Panc1 (cell line): ENCODE results near the gene HEPHL1. TPM values are rescaled to one million over a fixed set of nuclear protein-coding genes. Genes with fewer than 3 reads are reported as not detected.

Source experiments
- ATAC-seq: fragments of 200-7000 bp; cut with Tn5 transposase; 2 replicates; pipeline ENCODE4 v1.9.1; 2020; ENCODE audit warnings: mild to moderate bottlenecking, moderate library complexity
- BruUV-seq: library from RNA; stranded (reverse); fragments of 400-500 nt; replicated peaks from 2 replicates; lab custom pipeline; 2021; lab: Mats Ljungman, UMichigan
- CTCF ChIA-PET: fragments of 300-600 bp; sonication (Branson Sonifier 250); formaldehyde crosslinking; loops from one replicate; lab custom pipeline; 2022; ENCODE audit warnings: antibody characterized with exemption; lab: Charles Lee
- POLR2A ChIA-PET: fragments of 300-600 bp; sonication (Branson Sonifier 250); formaldehyde crosslinking; loops from one replicate; lab custom pipeline; 2022; ENCODE audit warnings: antibody characterized with exemption; lab: Charles Lee
- DNase-seq: peaks from one replicate; pipeline ENCODE4 v3.0.0-alpha.2; 2010; ENCODE audit warnings: low read depth, low spot score
- H3K27ac ChIP-seq: 2 replicates; pipeline ENCODE4 v1.5.1; 2011; ENCODE audit warnings: mild to moderate bottlenecking, low read length, inconsistent platforms
- H3K27me3 ChIP-seq: fragments of 200-500 bp; sonication (Bioruptor generic); 2 replicates; pipeline ENCODE4 v1.6.0; 2014; ENCODE audit warnings: low read length, inconsistent platforms; ENCODE audit not compliant: control insufficient read depth, insufficient read depth
- H3K36me3 ChIP-seq: fragments of 200-500 bp; sonication (Bioruptor generic); 2 replicates; pipeline ENCODE4 v1.5.1; 2014; ENCODE audit warnings: inconsistent platforms, mild to moderate bottlenecking, low read length, moderate library complexity; ENCODE audit not compliant: control insufficient read depth, insufficient read depth
- H3K4me1 ChIP-seq: 2 replicates; pipeline ENCODE4 v1.5.1; 2011; ENCODE audit warnings: inconsistent platforms, mild to moderate bottlenecking, low read length, moderate library complexity; ENCODE audit not compliant: control insufficient read depth, insufficient read depth
- H3K4me3 ChIP-seq, 2 experiments: 2 replicates each; pipeline ENCODE4 v1.5.1; 2011 to 2012; ENCODE audit warnings: low read depth in 2 of 2, low read length in 2 of 2, mild to moderate bottlenecking in 2 of 2, inconsistent platforms in 1 of 2, moderate library complexity in 1 of 2
- H3K9me3 ChIP-seq: fragments of 200-500 bp; sonication (Bioruptor generic); 2 replicates; pipeline ENCODE4 v1.5.1; 2014; ENCODE audit warnings: low read depth, mild to moderate bottlenecking, inconsistent platforms, low read length, moderate library complexity; ENCODE audit not compliant: control insufficient read depth, insufficient read depth
- POLR2AphosphoS5 ChIP-seq: IDR thresholded peaks from 2 replicates; pipeline ENCODE4 v1.6.1; 2012; ENCODE audit warnings: mild to moderate bottlenecking, low read depth, low read length, moderate library complexity
- SIN3A ChIP-seq: IDR thresholded peaks from 2 replicates; pipeline ENCODE4 v1.6.1; 2012; ENCODE audit warnings: low read depth, mild to moderate bottlenecking, low read length, moderate library complexity, borderline replicate concordance; ENCODE audit not compliant: insufficient read depth
- TCF7L2 ChIP-seq: IDR thresholded peaks from 2 replicates; pipeline ENCODE4 v1.6.1; 2011; ENCODE audit warnings: mild to moderate bottlenecking, low read depth, low read length, inconsistent platforms
- in situ Hi-C: cut with HindIII; loops from 2 replicates; pipeline ENCODE4 v1.10.0; 2016; ENCODE audit warnings: low sequenced_read_pairs, low pct_unique_long_range_greater_than_20kb
- intact Hi-C: fragments of 100-400 bp; cut with micrococcal nuclease; formaldehyde crosslinking; loops from one replicate; pipeline ENCODE4 v1.10.0; 2022; ENCODE audit not compliant: unreplicated experiment
- total RNA-seq: library from RNA; stranded (reverse); gene quantifications from one replicate; pipeline ENCODE4 v1.2.1, GENCODE V29; 2021; ENCODE audit not compliant: unreplicated experiment
- TF ChIP-seq, protein P1 (sequence below), 2 experiments: IDR thresholded peaks; 2 replicates each; pipeline ENCODE4 v1.6.1; 2011 to 2012; ENCODE audit warnings: low read depth in 2 of 2, control low read depth in 1 of 2, low read length in 1 of 2, mild to moderate bottlenecking in 1 of 2, moderate library complexity in 1 of 2; ENCODE audit not compliant: insufficient read depth in 1 of 2
- TF ChIP-seq, protein P2 (sequence below): fragments of 450-650 bp; IDR thresholded peaks from 2 replicates; pipeline ENCODE4 v1.5.1; 2017; ENCODE audit warnings: mild to moderate bottlenecking

Gene HEPHL1
- total RNA-seq, 1 experiment from 2014 or later, result not detected

DNA sequence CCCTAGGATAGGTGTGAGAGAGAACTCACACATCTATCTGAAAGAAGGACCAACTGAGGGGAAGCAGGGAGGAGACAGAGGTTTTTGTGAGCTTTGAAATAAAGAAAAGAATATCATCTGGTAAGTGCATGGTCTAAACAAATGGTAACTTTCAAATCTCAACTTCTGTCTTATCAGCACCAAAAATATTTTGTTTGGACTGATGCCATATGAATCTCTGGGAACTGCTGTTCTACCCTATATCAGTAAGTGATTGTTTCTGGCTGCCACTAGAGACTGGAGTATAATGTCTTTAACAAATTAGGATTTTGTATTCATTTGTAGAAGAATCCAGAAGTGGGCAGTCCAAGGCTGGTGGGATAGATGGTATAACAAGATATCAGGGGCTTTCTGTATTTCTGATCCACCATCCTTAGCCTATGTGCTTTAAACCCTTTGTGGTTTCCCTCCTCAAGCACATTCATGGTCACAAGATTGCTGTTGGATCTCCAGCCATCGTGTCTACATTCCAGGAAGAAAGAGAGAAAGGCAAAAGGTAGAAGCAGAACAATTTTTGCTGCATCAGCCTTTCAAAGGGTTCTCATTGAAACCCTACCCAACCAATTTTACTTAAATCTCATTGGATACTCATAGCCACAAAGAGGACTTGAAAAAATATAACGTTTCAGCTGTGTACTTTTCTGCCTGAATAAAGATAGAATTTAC, 4.7 kb downstream of the HEPHL1 start:
- no peak for ATAC-seq
- Histone ChIP-seq H3K4me1 (no peaks in the 10 kb centered on the region), H3K27ac (no peak overlapping the region), H3K36me3 (no peaks in the 10 kb centered on the region), H3K4me3 (no peak overlapping the region), H3K9me3 (no peaks in the 10 kb centered on the region), H3K27me3 (no peaks in the 10 kb centered on the region)
- in situ Hi-C loops (no loop called here), intact Hi-C loops (no loop called here)
- TF ChIP-seq SIN3A (no peak), POLR2AphosphoS5 (no peak), TCF7L2 (no peak)
- TF ChIP-seq, protein P1, sequence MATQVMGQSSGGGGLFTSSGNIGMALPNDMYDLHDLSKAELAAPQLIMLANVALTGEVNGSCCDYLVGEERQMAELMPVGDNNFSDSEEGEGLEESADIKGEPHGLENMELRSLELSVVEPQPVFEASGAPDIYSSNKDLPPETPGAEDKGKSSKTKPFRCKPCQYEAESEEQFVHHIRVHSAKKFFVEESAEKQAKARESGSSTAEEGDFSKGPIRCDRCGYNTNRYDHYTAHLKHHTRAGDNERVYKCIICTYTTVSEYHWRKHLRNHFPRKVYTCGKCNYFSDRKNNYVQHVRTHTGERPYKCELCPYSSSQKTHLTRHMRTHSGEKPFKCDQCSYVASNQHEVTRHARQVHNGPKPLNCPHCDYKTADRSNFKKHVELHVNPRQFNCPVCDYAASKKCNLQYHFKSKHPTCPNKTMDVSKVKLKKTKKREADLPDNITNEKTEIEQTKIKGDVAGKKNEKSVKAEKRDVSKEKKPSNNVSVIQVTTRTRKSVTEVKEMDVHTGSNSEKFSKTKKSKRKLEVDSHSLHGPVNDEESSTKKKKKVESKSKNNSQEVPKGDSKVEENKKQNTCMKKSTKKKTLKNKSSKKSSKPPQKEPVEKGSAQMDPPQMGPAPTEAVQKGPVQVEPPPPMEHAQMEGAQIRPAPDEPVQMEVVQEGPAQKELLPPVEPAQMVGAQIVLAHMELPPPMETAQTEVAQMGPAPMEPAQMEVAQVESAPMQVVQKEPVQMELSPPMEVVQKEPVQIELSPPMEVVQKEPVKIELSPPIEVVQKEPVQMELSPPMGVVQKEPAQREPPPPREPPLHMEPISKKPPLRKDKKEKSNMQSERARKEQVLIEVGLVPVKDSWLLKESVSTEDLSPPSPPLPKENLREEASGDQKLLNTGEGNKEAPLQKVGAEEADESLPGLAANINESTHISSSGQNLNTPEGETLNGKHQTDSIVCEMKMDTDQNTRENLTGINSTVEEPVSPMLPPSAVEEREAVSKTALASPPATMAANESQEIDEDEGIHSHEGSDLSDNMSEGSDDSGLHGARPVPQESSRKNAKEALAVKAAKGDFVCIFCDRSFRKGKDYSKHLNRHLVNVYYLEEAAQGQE (IDR thresholded peaks at IDR 0.05; ENCODE audit: insufficient read depth in 1 of 2, low read depth in 2 of 2, low read length in 1 of 2), result no peak
- TF ChIP-seq, protein P2, sequence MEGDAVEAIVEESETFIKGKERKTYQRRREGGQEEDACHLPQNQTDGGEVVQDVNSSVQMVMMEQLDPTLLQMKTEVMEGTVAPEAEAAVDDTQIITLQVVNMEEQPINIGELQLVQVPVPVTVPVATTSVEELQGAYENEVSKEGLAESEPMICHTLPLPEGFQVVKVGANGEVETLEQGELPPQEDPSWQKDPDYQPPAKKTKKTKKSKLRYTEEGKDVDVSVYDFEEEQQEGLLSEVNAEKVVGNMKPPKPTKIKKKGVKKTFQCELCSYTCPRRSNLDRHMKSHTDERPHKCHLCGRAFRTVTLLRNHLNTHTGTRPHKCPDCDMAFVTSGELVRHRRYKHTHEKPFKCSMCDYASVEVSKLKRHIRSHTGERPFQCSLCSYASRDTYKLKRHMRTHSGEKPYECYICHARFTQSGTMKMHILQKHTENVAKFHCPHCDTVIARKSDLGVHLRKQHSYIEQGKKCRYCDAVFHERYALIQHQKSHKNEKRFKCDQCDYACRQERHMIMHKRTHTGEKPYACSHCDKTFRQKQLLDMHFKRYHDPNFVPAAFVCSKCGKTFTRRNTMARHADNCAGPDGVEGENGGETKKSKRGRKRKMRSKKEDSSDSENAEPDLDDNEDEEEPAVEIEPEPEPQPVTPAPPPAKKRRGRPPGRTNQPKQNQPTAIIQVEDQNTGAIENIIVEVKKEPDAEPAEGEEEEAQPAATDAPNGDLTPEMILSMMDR, result no peak
- BruUV-seq, result no TSS peak
- no peak for DNase-seq
- ChIA-PET CTCF (no interaction called here), POLR2A (no interaction called here)

DNA sequence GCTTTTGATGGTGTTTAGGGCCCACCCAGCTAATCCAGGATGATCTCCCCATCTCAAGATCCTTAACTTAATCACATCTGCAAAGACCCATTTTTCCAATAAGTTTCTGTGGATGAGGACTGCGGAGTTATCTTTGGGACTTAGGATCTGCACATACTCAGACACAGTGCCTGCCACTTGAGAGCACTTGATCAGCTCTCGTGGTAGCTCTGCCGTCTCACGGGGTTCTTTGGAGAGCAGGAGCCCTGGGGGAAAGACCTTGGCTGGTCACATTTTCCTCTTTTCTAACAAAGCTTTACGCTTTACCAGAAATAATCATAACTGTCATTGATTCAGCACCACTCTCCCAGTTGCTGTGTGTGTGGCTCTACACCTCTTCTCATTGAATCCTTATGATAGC, 6.1 kb downstream of the HEPHL1 start:
- TF ChIP-seq SIN3A (no peak), POLR2AphosphoS5 (no peak), TCF7L2 (no peak)
- TF ChIP-seq, protein P2, result no peak
- TF ChIP-seq, protein P1 (IDR thresholded peaks at IDR 0.05; ENCODE audit: insufficient read depth in 1 of 2, low read depth in 2 of 2, low read length in 1 of 2), result no peak
- Histone ChIP-seq H3K9me3 (no peaks in the 10 kb centered on the region), H3K27me3 (no peaks in the 10 kb centered on the region), H3K27ac (no peak overlapping the region), H3K4me3 (no peak overlapping the region), H3K4me1 (no peaks in the 10 kb centered on the region), H3K36me3 (no peaks in the 10 kb centered on the region)
- ATAC-seq, result no peak
- ChIA-PET POLR2A (no interaction called here), CTCF (no interaction called here)
- BruUV-seq, result no TSS peak
- intact Hi-C loops (no loop called here), in situ Hi-C loops (no loop called here)
- DNase-seq, result no peak
